Small intestine (tissue), 7 donors: ENCODE data around the gene AK4. TPM values are rescaled to one million over a fixed set of nuclear protein-coding genes. Genes with fewer than 3 reads are reported as not detected.

Source experiments
- DNase-seq, 2 donors: peaks; one replicate each; pipeline versions ENCODE4 v3.0.0 to v3.0.0-alpha.2; 2013
- FAIRE-seq: peaks from 2 replicates; lab custom pipeline; 2012; peaks lifted over from hg19 to GRCh38; lab: Jason Lieb, UNC
- H3K27ac ChIP-seq, 3 donors: one replicate each; pipeline ENCODE4 v1.5.1; 2013; ENCODE audit warnings: low read length in 2 of 3, mild to moderate bottlenecking in 2 of 3, control low read depth in 1 of 3, inconsistent platforms in 1 of 3, low read depth in 1 of 3, moderate library complexity in 1 of 3
- H3K27me3 ChIP-seq, 3 donors: one replicate each; pipeline ENCODE4 v1.6.1; 2013; ENCODE audit warnings: low read length in 3 of 3, inconsistent platforms in 1 of 3; ENCODE audit not compliant: control insufficient read depth in 3 of 3, insufficient read depth in 3 of 3
- H3K36me3 ChIP-seq, 3 donors: one replicate each; pipeline ENCODE4 v1.6.1; 2013; ENCODE audit warnings: low read length in 3 of 3, inconsistent platforms in 1 of 3, low read depth in 1 of 3, mild to moderate bottlenecking in 1 of 3, moderate library complexity in 1 of 3; ENCODE audit not compliant: control insufficient read depth in 3 of 3, insufficient read depth in 2 of 3
- H3K4me1 ChIP-seq, 3 donors: one replicate each; pipeline ENCODE4 v1.6.1; 2013; ENCODE audit warnings: low read length in 2 of 3, inconsistent platforms in 1 of 3, low read depth in 1 of 3, mild to moderate bottlenecking in 1 of 3, moderate library complexity in 1 of 3; ENCODE audit not compliant: control insufficient read depth in 3 of 3, insufficient read depth in 2 of 3
- H3K4me3 ChIP-seq, 3 donors: one replicate each; pipeline ENCODE4 v1.5.1; 2013; ENCODE audit warnings: low read length in 3 of 3, control low read depth in 1 of 3, inconsistent platforms in 1 of 3, low read depth in 1 of 3, mild to moderate bottlenecking in 1 of 3, moderate library complexity in 1 of 3
- H3K9me3 ChIP-seq, 2 donors: one replicate each; pipeline ENCODE4 v1.6.1; 2013; ENCODE audit warnings: low read depth in 1 of 2, low read length in 1 of 2; ENCODE audit not compliant: control insufficient read depth in 2 of 2, insufficient read depth in 1 of 2
- WGBS, 3 donors: extraction: QIAGEN DNeasy Blood & Tissue Kit; methylation state at CpG; one replicate each; pipeline ENCODE4 v1.1.7; 2013; 5-methylcytosine and 5-hydroxymethylcytosine counted together
- polyA plus RNA-seq, 4 donors: library from polyadenylated mRNA; stranded (reverse) in 3 of 4; unstranded in 1 of 4; fragments of 200-250 nt in 3 of 4; fragments of 120-200 nt in 1 of 4; gene quantifications; one replicate each; pipeline versions ENCODE4 v1.2.1 to v1.2.3, GENCODE V29; 2013
- donor health status: healthy with polysubstance abuse.
- donor health status: control.
- donor health status: control.
- donor health status: Bipolar disorder and iron deficiency.
- donor health status: healthy.

AK4 gene
- polyA plus RNA-seq, 4 donors: 2.0 to 51.8 (median 4.6) TPM

GRCh38 chr1:65278376-65279069, 130.5 kb downstream of the AK4 start:
- Histone ChIP-seq H3K4me1 (no peaks in the 10 kb centered on the region), H3K36me3 (no peaks in the 10 kb centered on the region), H3K27me3 (peaks cover 0 to 3% (median 0%) of the 10 kb centered on the region in 3 donors), H3K27ac (no peak overlapping the region), H3K9me3 (no peaks in the 10 kb centered on the region), H3K4me3 (no peak overlapping the region)
- FAIRE-seq (no peak), DNase-seq (no peak)
- 59 to 84% (median 68%) methylated on average over 5 of the region's 5 CpGs for WGBS, 3 donors

GRCh38 chr1:65279070-65279779, 131.2 kb downstream of the AK4 start:
- 53 to 80% (median 69%) methylated on average over 5 of the region's 5 CpGs for whole genome bisulfite sequencing, 3 donors
- H3K27ac ChIP-seq: no peak overlapping the region
- H3K36me3 ChIP-seq: no peaks in the 10 kb centered on the region
- no peaks in the 10 kb centered on the region for H3K9me3 ChIP-seq
- FAIRE-seq (no peak), DNase-seq (no peak)
- H3K4me1 ChIP-seq: no peaks in the 10 kb centered on the region
- no peak overlapping the region for H3K4me3 ChIP-seq
- H3K27me3 ChIP-seq: peaks cover 0 to 3% (median 0%) of the 10 kb centered on the region in 3 donors

Other genes with a start within 250 kb of the AK4 start
- 10 to 100 TPM; 29.4 to 66.5 (median 32.6) TPM for gene JAK1, start 181.7 kb upstream of the AK4 start, polyA plus RNA-seq
- 1 to 10 TPM in 2 of 4 donors, under 1 TPM in 2; 0.22 to 3.1 (median 1.4) TPM for gene DNAJC6, start 161.3 kb downstream of the AK4 start, polyA plus RNA-seq